Loucy (cell line): Measurements from ENCODE around the gene NUDT1.

Experiments
- H2AFZ ChIP-seq: fragments of 200-600 bp; sonication (generic); 2 replicates; pipeline ENCODE4 v1.6.0; 2016; ENCODE audit warnings: antibody characterized with exemption, mild to moderate bottlenecking, low read length, moderate library complexity
- H3F3A ChIP-seq: fragments of 200-600 bp; 2 replicates; pipeline ENCODE4 v1.6.0; 2016; ENCODE audit warnings: antibody characterized with exemption, low read depth, mild to moderate bottlenecking
- H3K27me3 ChIP-seq: fragments of 200-600 bp; sonication (generic); 2 replicates; pipeline ENCODE4 v1.6.1; 2014; ENCODE audit warnings: low read length, mild to moderate bottlenecking; ENCODE audit not compliant: insufficient read depth, poor library complexity, severe bottlenecking
- H3K36me3 ChIP-seq: fragments of 200-600 bp; sonication (generic); 2 replicates; pipeline ENCODE4 v1.6.1; 2016; ENCODE audit warnings: low read length; ENCODE audit not compliant: insufficient read depth
- H3K4me1 ChIP-seq: fragments of 200-600 bp; sonication (generic); 2 replicates; pipeline ENCODE4 v1.5.1; 2014; ENCODE audit warnings: low read length, mild to moderate bottlenecking; ENCODE audit not compliant: insufficient read depth, poor library complexity, severe bottlenecking
- H3K4me2 ChIP-seq: fragments of 200-600 bp; sonication (generic); 2 replicates; pipeline ENCODE4 v1.6.0; 2014; ENCODE audit warnings: antibody characterized with exemption, low read length, low read depth, mild to moderate bottlenecking; ENCODE audit not compliant: poor library complexity, severe bottlenecking
- H3K4me3 ChIP-seq: fragments of 200-600 bp; sonication (generic); 2 replicates; pipeline ENCODE4 v1.5.1; 2014; ENCODE audit warnings: low read length, mild to moderate bottlenecking, mixed read lengths; ENCODE audit not compliant: poor library complexity, severe bottlenecking
- H3K79me2 ChIP-seq: fragments of 200-600 bp; sonication (generic); 2 replicates; pipeline ENCODE4 v1.6.1; 2014; ENCODE audit warnings: low read length; ENCODE audit not compliant: insufficient read depth
- H3K9ac ChIP-seq: fragments of 200-600 bp; sonication (generic); 2 replicates; pipeline ENCODE4 v1.6.0; 2014; ENCODE audit warnings: mild to moderate bottlenecking, low read depth, low read length, moderate library complexity; ENCODE audit not compliant: poor library complexity, severe bottlenecking
- H3K9me2 ChIP-seq: fragments of 200-600 bp; sonication (generic); replicated peaks from 2 replicates; pipeline ENCODE4 v1.6.1; 2016; ENCODE audit warnings: low read depth, low read length, mixed read lengths
- H3K9me3 ChIP-seq: fragments of 200-600 bp; sonication (generic); 2 replicates; pipeline ENCODE4 v1.6.1; 2014; ENCODE audit warnings: mild to moderate bottlenecking, antibody characterized with exemption, low read length, low read depth; ENCODE audit not compliant: insufficient read depth
- H4K20me1 ChIP-seq: fragments of 200-600 bp; sonication (generic); 2 replicates; pipeline ENCODE4 v1.6.0; 2014; ENCODE audit warnings: antibody characterized with exemption, low read length, mild to moderate bottlenecking; ENCODE audit not compliant: insufficient read depth, poor library complexity, severe bottlenecking
- EZH2phosphoT487 ChIP-seq: fragments of 200-600 bp; IDR thresholded peaks from 2 replicates; pipeline ENCODE4 v1.6.1; 2018; ENCODE audit warnings: antibody characterized with exemption, mild to moderate bottlenecking, moderate library complexity, borderline replicate concordance
- TF ChIP-seq, protein P1 (sequence below): fragments of 200-600 bp; sonication (generic); conservative IDR thresholded peaks from 2 replicates; pipeline ENCODE4 v1.5.1; 2014; ENCODE audit warnings: mild to moderate bottlenecking, antibody characterized with exemption, low read length

The NUDT1 gene

DNA sequence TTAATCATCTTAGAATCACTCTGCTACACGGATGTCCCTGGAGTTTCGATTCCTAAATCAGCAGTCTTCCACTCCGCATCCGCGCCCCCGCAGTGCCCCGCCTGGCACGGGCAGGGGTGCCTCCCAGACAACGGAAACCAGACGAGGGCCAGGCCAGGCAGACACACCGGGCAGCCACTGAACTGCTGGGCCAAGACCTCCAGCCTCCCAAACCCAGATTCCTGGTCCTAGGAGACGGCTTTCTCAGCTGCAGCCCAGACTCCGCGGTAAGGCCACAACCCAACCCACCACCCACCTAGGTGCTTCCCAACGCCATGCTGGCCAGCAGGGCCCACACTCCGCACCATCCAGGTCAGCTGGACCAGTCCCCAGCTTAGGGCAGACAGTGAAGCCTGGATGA, 42.5 kb upstream of the NUDT1 start:
- Histone ChIP-seq H3K79me2 (peaks cover 17% of the 10 kb centered on the region; the same call in 1 of the 2 replicates), H2AFZ (no peak overlapping the region), H3K9ac (no peak overlapping the region), H4K20me1 (no peaks in the 10 kb centered on the region), H3K4me3 (no peak overlapping the region), H3K36me3 (peaks cover 55% of the 10 kb centered on the region; the same call in 1 of the 2 replicates), H3K4me1 (no peaks in the 10 kb centered on the region), H3K27me3 (no peaks in the 10 kb centered on the region), H3K9me2 (no peaks in the 10 kb centered on the region), H3K9me3 (peaks cover 8% of the 10 kb centered on the region; the same call in 1 of the 2 replicates), H3F3A (no peaks in the 10 kb centered on the region), H3K4me2 (no peak overlapping the region)
- TF ChIP-seq EZH2phosphoT487: no peak
- TF ChIP-seq, protein P1, sequence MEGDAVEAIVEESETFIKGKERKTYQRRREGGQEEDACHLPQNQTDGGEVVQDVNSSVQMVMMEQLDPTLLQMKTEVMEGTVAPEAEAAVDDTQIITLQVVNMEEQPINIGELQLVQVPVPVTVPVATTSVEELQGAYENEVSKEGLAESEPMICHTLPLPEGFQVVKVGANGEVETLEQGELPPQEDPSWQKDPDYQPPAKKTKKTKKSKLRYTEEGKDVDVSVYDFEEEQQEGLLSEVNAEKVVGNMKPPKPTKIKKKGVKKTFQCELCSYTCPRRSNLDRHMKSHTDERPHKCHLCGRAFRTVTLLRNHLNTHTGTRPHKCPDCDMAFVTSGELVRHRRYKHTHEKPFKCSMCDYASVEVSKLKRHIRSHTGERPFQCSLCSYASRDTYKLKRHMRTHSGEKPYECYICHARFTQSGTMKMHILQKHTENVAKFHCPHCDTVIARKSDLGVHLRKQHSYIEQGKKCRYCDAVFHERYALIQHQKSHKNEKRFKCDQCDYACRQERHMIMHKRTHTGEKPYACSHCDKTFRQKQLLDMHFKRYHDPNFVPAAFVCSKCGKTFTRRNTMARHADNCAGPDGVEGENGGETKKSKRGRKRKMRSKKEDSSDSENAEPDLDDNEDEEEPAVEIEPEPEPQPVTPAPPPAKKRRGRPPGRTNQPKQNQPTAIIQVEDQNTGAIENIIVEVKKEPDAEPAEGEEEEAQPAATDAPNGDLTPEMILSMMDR: no peak

DNA sequence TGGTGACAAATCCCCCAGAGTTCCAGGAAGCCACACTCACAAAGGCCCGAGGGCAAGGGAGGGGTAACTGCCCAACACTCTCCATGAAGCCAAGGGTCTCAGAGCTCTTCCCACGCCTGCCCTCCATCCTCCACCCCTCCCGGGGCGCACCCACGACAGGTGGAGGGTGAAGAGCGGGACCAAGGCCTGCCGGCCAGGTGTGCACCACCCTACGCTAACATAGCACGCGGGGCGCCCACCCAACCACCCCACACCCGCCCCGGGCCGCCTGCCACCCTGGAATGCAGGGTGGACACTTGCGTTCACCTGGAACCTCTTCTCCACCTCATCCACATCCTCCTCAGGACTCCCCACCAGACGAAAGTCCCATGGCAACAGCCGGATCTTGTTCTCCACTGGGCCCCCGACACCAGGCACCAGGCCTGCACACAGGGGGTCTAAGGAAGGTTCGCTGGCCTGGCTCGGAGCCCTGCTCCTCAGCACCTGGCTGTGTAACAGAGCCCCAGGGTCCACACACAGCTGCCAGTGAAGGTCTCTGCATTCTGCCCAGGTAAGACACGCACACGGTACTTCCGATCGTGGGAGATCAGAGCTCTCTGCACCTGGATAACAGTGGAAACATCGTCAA, 42.0 kb upstream of the NUDT1 start:
- H3K36me3 ChIP-seq: peaks cover 54% of the 10 kb centered on the region; the same call in 1 of the 2 replicates
- H2AFZ ChIP-seq: no peak overlapping the region
- peaks cover 16% of the 10 kb centered on the region; the same call in 1 of the 2 replicates for H3K79me2 ChIP-seq
- peaks cover 8% of the 10 kb centered on the region; the same call in 1 of the 2 replicates for H3K9me3 ChIP-seq
- no peak overlapping the region for H3K4me2 ChIP-seq
- H3K4me3 ChIP-seq: no peak overlapping the region
- TF ChIP-seq, protein P1: no peak
- TF ChIP-seq EZH2phosphoT487: no peak
- H3K4me1 ChIP-seq: no peaks in the 10 kb centered on the region
- H3K27me3 ChIP-seq: no peaks in the 10 kb centered on the region
- H3K9ac ChIP-seq: no peak overlapping the region
- no peaks in the 10 kb centered on the region for H3K9me2 ChIP-seq
- no peaks in the 10 kb centered on the region for H4K20me1 ChIP-seq
- H3F3A ChIP-seq: no peaks in the 10 kb centered on the region

DNA sequence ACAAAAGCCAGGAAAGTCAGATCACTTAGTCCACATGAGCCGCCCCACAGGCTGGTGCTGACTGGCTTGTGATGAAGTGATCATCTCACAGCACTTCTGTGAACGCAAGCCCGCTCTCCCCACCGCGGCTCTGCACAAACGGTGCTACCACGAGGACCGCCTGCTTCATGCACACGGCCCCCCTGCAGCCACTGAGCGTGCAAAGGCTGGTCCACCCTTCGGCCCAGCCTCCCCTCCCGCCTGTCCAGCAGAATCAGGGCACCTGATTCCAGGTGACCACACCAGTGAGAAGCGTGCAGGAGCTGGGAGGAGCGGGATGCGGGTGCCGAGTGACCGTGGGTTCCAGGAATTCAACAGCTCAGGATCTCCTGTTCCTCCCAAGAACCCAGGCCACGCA, 41.4 kb upstream of the NUDT1 start:
- H3F3A ChIP-seq: no peaks in the 10 kb centered on the region
- TF ChIP-seq EZH2phosphoT487: no peak
- TF ChIP-seq, protein P1: no peak
- no peaks in the 10 kb centered on the region for H4K20me1 ChIP-seq
- no peaks in the 10 kb centered on the region for H3K27me3 ChIP-seq
- H3K4me3 ChIP-seq: no peak overlapping the region
- no peaks in the 10 kb centered on the region for H3K9me2 ChIP-seq
- H3K36me3 ChIP-seq: peaks cover 54% of the 10 kb centered on the region; the same call in 1 of the 2 replicates
- H3K9ac ChIP-seq: no peak overlapping the region
- no peak overlapping the region for H3K4me2 ChIP-seq
- peaks cover 3% of the 10 kb centered on the region; the same call in 1 of the 2 replicates for H3K9me3 ChIP-seq
- H2AFZ ChIP-seq: no peak overlapping the region
- H3K79me2 ChIP-seq: peaks cover 11% of the 10 kb centered on the region; the same call in 1 of the 2 replicates
- no peaks in the 10 kb centered on the region for H3K4me1 ChIP-seq
